Measurements from ENCODE around the gene INSYN1. TPM values are rescaled to one million over a fixed set of nuclear protein-coding genes. Genes with fewer than 3 reads are reported as not detected.
"Not testable (repeated sequence)": the region's sequence is repeated elsewhere in the genome, so short reads cannot be mapped to it uniquely, and the experiment has no call there.

The INSYN1 gene
- total RNA-seq, 2 donors from 2014 or later: not detected

GRCh38 chr15:73710321-73710720 is 42.8 kb downstream of the INSYN1 start:
- no peaks in the 10 kb centered on the region for H3K4me1 Mint-ChIP-seq (ENCODE audit: low read depth)
- H3K27ac Mint-ChIP-seq: no peak overlapping the region

GRCh38 chr15:73709686-73710085 is 43.5 kb downstream of the INSYN1 start:
- peaks cover 13% of the 10 kb centered on the region for H3K27me3 Mint-ChIP-seq (ENCODE audit: low read depth)
- no peak for DNase-seq
- no peaks in the 10 kb centered on the region for H3K4me1 Mint-ChIP-seq (ENCODE audit: low read depth)
- no peaks in the 10 kb centered on the region for H3K9me3 Mint-ChIP-seq
- no peak overlapping the region for H3K27ac Mint-ChIP-seq
- no peaks in the 10 kb centered on the region for H3K36me3 Mint-ChIP-seq (ENCODE audit: insufficient read depth in 2 of 2)
- no peak overlapping the region for H3K4me3 Mint-ChIP-seq
- ATAC-seq (replicated peaks in 1 of 2): no peak

More at GRCh38 chr15:73710321-73710720, 42.8 kb downstream of the INSYN1 start:
- DNase-seq (no peak), ATAC-seq (replicated peaks in 1 of 2) (no peak)
- no peaks in the 10 kb centered on the region for H3K9me3 Mint-ChIP-seq
- no peak overlapping the region for H3K4me3 Mint-ChIP-seq
- H3K27me3 Mint-ChIP-seq (ENCODE audit: low read depth): peaks cover 12% of the 10 kb centered on the region
- no peaks in the 10 kb centered on the region for H3K36me3 Mint-ChIP-seq (ENCODE audit: insufficient read depth in 2 of 2)

GRCh38 chr15:73709241-73709640 is 43.9 kb downstream of the INSYN1 start:
- Mint-ChIP-seq H3K9me3 (no peaks in the 10 kb centered on the region), H3K36me3 (ENCODE audit: insufficient read depth in 2 of 2) (no peaks in the 10 kb centered on the region), H3K27ac (no peak overlapping the region), H3K27me3 (ENCODE audit: low read depth) (peaks cover 13% of the 10 kb centered on the region), H3K4me1 (ENCODE audit: low read depth) (no peaks in the 10 kb centered on the region), H3K4me3 (no peak overlapping the region)
- DNase-seq (no peak), ATAC-seq (replicated peaks in 1 of 2) (no peak)

- no peak for ATAC-seq (replicated peaks in 1 of 2)
- DNase-seq: no peak
- Mint-ChIP-seq H3K4me3 (no peak overlapping the region), H3K36me3 (ENCODE audit: insufficient read depth in 2 of 2) (no peaks in the 10 kb centered on the region), H3K9me3 (no peaks in the 10 kb centered on the region), H3K27ac (no peak overlapping the region), H3K27me3 (ENCODE audit: low read depth) (peaks cover 13% of the 10 kb centered on the region), H3K4me1 (ENCODE audit: low read depth) (no peaks in the 10 kb centered on the region)
These were observed 44.5 kb downstream of the INSYN1 start for GRCh38 chr15:73708691-73709090.

- peak; percentile 68 to 72 for DNase-seq
- H3K36me3 Mint-ChIP-seq (ENCODE audit: insufficient read depth in 2 of 2): no peaks in the 10 kb centered on the region
- ATAC-seq (replicated peaks in 1 of 2): peak; percentile 69 to 70
- H3K4me3 Mint-ChIP-seq: no peak overlapping the region
- H3K9me3 Mint-ChIP-seq: no peaks in the 10 kb centered on the region
- peaks cover 23% of the 10 kb centered on the region for H3K27me3 Mint-ChIP-seq (ENCODE audit: low read depth)
- H3K27ac Mint-ChIP-seq: no peak overlapping the region
- peaks cover 4% of the 10 kb centered on the region for H3K4me1 Mint-ChIP-seq (ENCODE audit: low read depth)
These were observed 48.1 kb downstream of the INSYN1 start for GRCh38 chr15:73704869-73705645.

GRCh38 chr15:73704142-73704868 is 48.8 kb downstream of the INSYN1 start:
- H3K27ac Mint-ChIP-seq; DNase-seq; ATAC-seq (replicated peaks in 1 of 2); H3K4me1 Mint-ChIP-seq (ENCODE audit: low read depth); H3K4me3 Mint-ChIP-seq; H3K36me3 Mint-ChIP-seq (ENCODE audit: insufficient read depth in 2 of 2); H3K9me3 Mint-ChIP-seq: not testable (repeated sequence)
- H3K27me3 Mint-ChIP-seq (ENCODE audit: low read depth): peaks cover 28% of the 10 kb centered on the region

GRCh38 chr15:73703601-73704000 is 49.5 kb downstream of the INSYN1 start:
- peaks cover 32% of the 10 kb centered on the region for H3K27me3 Mint-ChIP-seq (ENCODE audit: low read depth)

GRCh38 chr15:73702311-73703239 is 50.6 kb downstream of the INSYN1 start:
- not testable (repeated sequence) for ATAC-seq (replicated peaks in 1 of 2); DNase-seq

More at GRCh38 chr15:73703601-73704000, 49.5 kb downstream of the INSYN1 start:
- H3K36me3 Mint-ChIP-seq (ENCODE audit: insufficient read depth in 2 of 2); ATAC-seq (replicated peaks in 1 of 2); H3K9me3 Mint-ChIP-seq; H3K4me1 Mint-ChIP-seq (ENCODE audit: low read depth); H3K4me3 Mint-ChIP-seq; H3K27ac Mint-ChIP-seq; DNase-seq: not testable (repeated sequence)

GRCh38 chr15:73700041-73700842 is 52.9 kb downstream of the INSYN1 start:
- Mint-ChIP-seq H3K9me3 (no peaks in the 10 kb centered on the region), H3K27ac (peak overlapping the region; percentile 16), H3K27me3 (ENCODE audit: low read depth) (peaks cover 50% of the 10 kb centered on the region), H3K4me1 (ENCODE audit: low read depth) (peaks cover 31% of the 10 kb centered on the region), H3K36me3 (ENCODE audit: insufficient read depth in 2 of 2) (no peaks in the 10 kb centered on the region), H3K4me3 (no peak overlapping the region)
- ATAC-seq (replicated peaks in 1 of 2) (peak; percentile 53 to 59), DNase-seq (peak; percentile 77 to 79)

More at GRCh38 chr15:73702311-73703239, 50.6 kb downstream of the INSYN1 start:
- H3K27me3 Mint-ChIP-seq (ENCODE audit: low read depth): peaks cover 37% of the 10 kb centered on the region
- H3K4me1 Mint-ChIP-seq (ENCODE audit: low read depth): peaks cover 17% of the 10 kb centered on the region
- H3K4me3 Mint-ChIP-seq; H3K27ac Mint-ChIP-seq; H3K9me3 Mint-ChIP-seq; H3K36me3 Mint-ChIP-seq (ENCODE audit: insufficient read depth in 2 of 2): not testable (repeated sequence)

GRCh38 chr15:73699249-73700040 is 53.7 kb downstream of the INSYN1 start:
- H3K4me3 Mint-ChIP-seq: no peak overlapping the region
- no peaks in the 10 kb centered on the region for H3K36me3 Mint-ChIP-seq (ENCODE audit: insufficient read depth in 2 of 2)
- H3K27ac Mint-ChIP-seq: no peak overlapping the region
- DNase-seq (no peak), ATAC-seq (replicated peaks in 1 of 2) (no peak)
- H3K9me3 Mint-ChIP-seq: no peaks in the 10 kb centered on the region
- peaks cover 31% of the 10 kb centered on the region for H3K4me1 Mint-ChIP-seq (ENCODE audit: low read depth)
- peaks cover 57% of the 10 kb centered on the region for H3K27me3 Mint-ChIP-seq (ENCODE audit: low read depth)

- H3K4me3 Mint-ChIP-seq: peak overlapping the region; percentile 59 to 65
- H3K27ac Mint-ChIP-seq: no peak overlapping the region
These were observed 56.1 kb downstream of the INSYN1 start for GRCh38 chr15:73697033-73697467.

More at GRCh38 chr15:73697033-73697467, 56.1 kb downstream of the INSYN1 start:
- H3K36me3 Mint-ChIP-seq (ENCODE audit: insufficient read depth in 2 of 2): no peaks in the 10 kb centered on the region
- peaks cover 31% of the 10 kb centered on the region for H3K4me1 Mint-ChIP-seq (ENCODE audit: low read depth)
- H3K9me3 Mint-ChIP-seq: no peaks in the 10 kb centered on the region
- DNase-seq (peak; percentile 83 to 84), ATAC-seq (replicated peaks in 1 of 2) (peak; percentile 93 to 96)
- H3K27me3 Mint-ChIP-seq (ENCODE audit: low read depth): peaks cover 76% of the 10 kb centered on the region

Data from activated T-cell treated with anti-CD3 and anti-CD28 coated beads, Interleukin-2, amount 50 U/mL, for 72 hours (primary cell).